Trophoblast cell (in vitro differentiated cells and primary cell): ENCODE measurements around the gene CCR5AS.

Experiments
- DNase-seq, 2 donors: peaks; one replicate each; pipeline ENCODE4 v3.0.0-alpha.2; 2016
- H2AFZ ChIP-seq: 2 replicates; pipeline ENCODE4 v1.6.1; 2013; ENCODE audit warnings: low read length, moderate library complexity, mild to moderate bottlenecking; ENCODE audit not compliant: insufficient read depth, poor library complexity
- H2AK5ac ChIP-seq: 2 replicates; pipeline ENCODE4 v1.6.1; 2013; ENCODE audit warnings: mild to moderate bottlenecking, low read length
- H2BK120ac ChIP-seq: 2 replicates; pipeline ENCODE4 v1.6.1; 2013; ENCODE audit warnings: low read length, mild to moderate bottlenecking, moderate library complexity; ENCODE audit not compliant: insufficient read depth, poor library complexity
- H2BK12ac ChIP-seq: 2 replicates; pipeline ENCODE4 v1.6.1; 2013; ENCODE audit warnings: mild to moderate bottlenecking, low read length, moderate library complexity
- H2BK5ac ChIP-seq: 2 replicates; pipeline ENCODE4 v1.6.1; 2013; ENCODE audit warnings: low read length, low read depth, moderate library complexity, mild to moderate bottlenecking; ENCODE audit not compliant: poor library complexity
- H3K14ac ChIP-seq: 2 replicates; pipeline ENCODE4 v1.6.1; 2013; ENCODE audit warnings: mild to moderate bottlenecking, low read length
- H3K18ac ChIP-seq: 2 replicates; pipeline ENCODE4 v1.6.1; 2013; ENCODE audit warnings: mild to moderate bottlenecking, low read length
- H3K23ac ChIP-seq: 2 replicates; pipeline ENCODE4 v1.6.1; 2013; ENCODE audit warnings: low read length
- H3K27ac ChIP-seq: 2 replicates; pipeline ENCODE4 v1.5.1; 2013; ENCODE audit warnings: low read depth, mild to moderate bottlenecking, inconsistent platforms, low read length, moderate library complexity
- H3K27me3 ChIP-seq: 2 replicates; pipeline ENCODE4 v1.6.1; 2013; ENCODE audit warnings: inconsistent platforms, mild to moderate bottlenecking, low read length, moderate library complexity; ENCODE audit not compliant: insufficient read depth
- H3K36me3 ChIP-seq, 2 experiments: 1 replicate in 1 of 2; 2 replicates in 1 of 2; pipeline ENCODE4 v1.6.1; 2013; ENCODE audit warnings: low read length in 2 of 2, mild to moderate bottlenecking in 2 of 2, moderate library complexity in 1 of 2; ENCODE audit not compliant: insufficient read depth in 2 of 2, control insufficient read depth in 1 of 2
- H3K4ac ChIP-seq: 2 replicates; pipeline ENCODE4 v1.6.1; 2013; ENCODE audit warnings: low read depth, mild to moderate bottlenecking, low read length, moderate library complexity
- H3K4me1 ChIP-seq, 2 experiments: 1 replicate in 1 of 2; 2 replicates in 1 of 2; pipeline ENCODE4 v1.6.1; 2013; ENCODE audit warnings: low read length in 2 of 2, mild to moderate bottlenecking in 2 of 2, moderate library complexity in 1 of 2; ENCODE audit not compliant: insufficient read depth in 2 of 2, control insufficient read depth in 1 of 2
- H3K4me2 ChIP-seq: 2 replicates; pipeline ENCODE4 v1.6.1; 2013; ENCODE audit warnings: inconsistent platforms, mild to moderate bottlenecking, low read length, moderate library complexity
- H3K4me3 ChIP-seq: 2 replicates; pipeline ENCODE4 v1.5.1; 2013; ENCODE audit warnings: mild to moderate bottlenecking, low read depth, low read length, inconsistent platforms
- H3K79me1 ChIP-seq: one replicate; pipeline ENCODE4 v1.6.1; 2013; ENCODE audit warnings: low read length
- H3K79me2 ChIP-seq: 2 replicates; pipeline ENCODE4 v1.6.1; 2013; ENCODE audit warnings: low read length, mild to moderate bottlenecking; ENCODE audit not compliant: control insufficient read depth, insufficient read depth, poor library complexity
- H3K9ac ChIP-seq: 2 replicates; pipeline ENCODE4 v1.6.1; 2013; ENCODE audit warnings: mild to moderate bottlenecking, low read length
- H3K9me3 ChIP-seq: 2 replicates; pipeline ENCODE4 v1.6.1; 2013; ENCODE audit warnings: low read depth, mild to moderate bottlenecking, control low read depth, inconsistent platforms, low read length; ENCODE audit not compliant: insufficient read depth
- H4K12ac ChIP-seq: 2 replicates; pipeline ENCODE4 v1.6.1; 2013; ENCODE audit warnings: low read depth, mild to moderate bottlenecking, low read length, moderate library complexity
- H4K8ac ChIP-seq: 2 replicates; pipeline ENCODE4 v1.6.1; 2013; ENCODE audit warnings: low read depth, mild to moderate bottlenecking, low read length, moderate library complexity
- H4K91ac ChIP-seq: one replicate; pipeline ENCODE4 v1.6.1; 2013; ENCODE audit warnings: low read depth, mild to moderate bottlenecking, low read length, moderate library complexity
- WGBS: extraction: QIAGEN DNeasy Blood & Tissue Kit; methylation state at CpG from one replicate; pipeline ENCODE4 v1.1.7; 2013; ENCODE audit warnings: missing lambda C conversion rate; ENCODE audit not compliant: insufficient read length, insufficient coverage; ENCODE audit errors: extremely low coverage; 5-methylcytosine and 5-hydroxymethylcytosine counted together

The CCR5AS gene

GRCh38 chr3:46375814-46376213 is 31.1 kb downstream of the CCR5AS start:
- H2AFZ ChIP-seq, result no peak overlapping the region
- H3K4ac ChIP-seq, result no peak overlapping the region
- H3K9ac ChIP-seq, result no peak overlapping the region
- no peak overlapping the region for H3K27ac ChIP-seq
- H3K79me2 ChIP-seq, result no peaks in the 10 kb centered on the region
- no peak overlapping the region for H3K4me2 ChIP-seq
- no peak overlapping the region for H2BK12ac ChIP-seq
- H3K4me1 ChIP-seq, result peaks cover 0 to 1% of the 10 kb centered on the region in 2 experiments
- DNase-seq, result no peak
- H3K27me3 ChIP-seq, result no peaks in the 10 kb centered on the region
- no peaks in the 10 kb centered on the region for H3K36me3 ChIP-seq
- H2BK120ac ChIP-seq, result no peak overlapping the region
- H2AK5ac ChIP-seq, result no peak overlapping the region
- no peak overlapping the region for H4K91ac ChIP-seq
- no peak overlapping the region for H2BK5ac ChIP-seq
- H4K12ac ChIP-seq, result no peak overlapping the region
- no peak overlapping the region for H3K14ac ChIP-seq
- H3K9me3 ChIP-seq, result peaks cover 2% of the 10 kb centered on the region
- no CpG with 5 or more reads among the region's 2 CpGs for WGBS
- H3K23ac ChIP-seq, result no peak overlapping the region
- no peaks in the 10 kb centered on the region for H3K79me1 ChIP-seq
- no peak overlapping the region for H4K8ac ChIP-seq
- H3K4me3 ChIP-seq, result no peak overlapping the region
- H3K18ac ChIP-seq, result no peak overlapping the region

- H3K4me1 ChIP-seq, result peaks cover 0 to 1% of the 10 kb centered on the region in 2 experiments
- H3K9ac ChIP-seq, result no peak overlapping the region
- no peak overlapping the region for H2AK5ac ChIP-seq
- H3K79me1 ChIP-seq, result no peaks in the 10 kb centered on the region
- H2AFZ ChIP-seq, result no peak overlapping the region
- no peaks in the 10 kb centered on the region for H3K27me3 ChIP-seq
- H2BK5ac ChIP-seq, result no peak overlapping the region
- H3K4ac ChIP-seq, result no peak overlapping the region
- H3K27ac ChIP-seq, result no peak overlapping the region
- no peak overlapping the region for H3K18ac ChIP-seq
- no peak overlapping the region for H2BK120ac ChIP-seq
- H3K14ac ChIP-seq, result no peak overlapping the region
- no peak overlapping the region for H3K4me2 ChIP-seq
- no peak for DNase-seq
- H3K4me3 ChIP-seq, result no peak overlapping the region
- no peak overlapping the region for H3K23ac ChIP-seq
- no peak overlapping the region for H2BK12ac ChIP-seq
- no peaks in the 10 kb centered on the region for H3K36me3 ChIP-seq
- no peak overlapping the region for H4K8ac ChIP-seq
- WGBS, result no CpG with 5 or more reads among the region's 2 CpGs
- H4K12ac ChIP-seq, result no peak overlapping the region
- peaks cover 2% of the 10 kb centered on the region for H3K9me3 ChIP-seq
- no peaks in the 10 kb centered on the region for H3K79me2 ChIP-seq
- no peak overlapping the region for H4K91ac ChIP-seq
These were observed 31.6 kb downstream of the CCR5AS start for GRCh38 chr3:46375218-46375617.

- no peak overlapping the region for H3K14ac ChIP-seq
- no peak overlapping the region for H2BK5ac ChIP-seq
- WGBS, result 100% methylated on average over 2 of the region's 3 CpGs
- H3K18ac ChIP-seq, result no peak overlapping the region
- H3K79me2 ChIP-seq, result no peaks in the 10 kb centered on the region
- no peak overlapping the region for H3K9ac ChIP-seq
- H2AK5ac ChIP-seq, result no peak overlapping the region
- H3K23ac ChIP-seq, result peak overlapping the region; percentile 54
- no peak overlapping the region for H3K4ac ChIP-seq
- no peak overlapping the region for H4K8ac ChIP-seq
- H3K27ac ChIP-seq, result no peak overlapping the region
- no peak overlapping the region for H3K4me3 ChIP-seq
- no peaks in the 10 kb centered on the region for H3K27me3 ChIP-seq
- H2BK12ac ChIP-seq, result no peak overlapping the region
- H3K4me1 ChIP-seq, result peaks cover 0 to 1% of the 10 kb centered on the region in 2 experiments
- H3K4me2 ChIP-seq, result no peak overlapping the region
- peaks cover 2% of the 10 kb centered on the region for H3K9me3 ChIP-seq
- no peaks in the 10 kb centered on the region for H3K36me3 ChIP-seq
- no peak overlapping the region for H2AFZ ChIP-seq
- H2BK120ac ChIP-seq, result no peak overlapping the region
- DNase-seq, result no peak
- no peak overlapping the region for H4K91ac ChIP-seq
- no peaks in the 10 kb centered on the region for H3K79me1 ChIP-seq
- H4K12ac ChIP-seq, result no peak overlapping the region
These were observed 32.1 kb downstream of the CCR5AS start for GRCh38 chr3:46374755-46375154.

- peak in 1 of 2 donors; percentile 40 for DNase-seq
- no CpG with 5 or more reads among the region's 9 CpGs for WGBS
- no peak overlapping the region for H3K18ac ChIP-seq
These were observed 34.1 kb downstream of the CCR5AS start for GRCh38 chr3:46372492-46373359.

More at GRCh38 chr3:46372492-46373359, 34.1 kb downstream of the CCR5AS start:
- Histone ChIP-seq H2AK5ac (no peak overlapping the region), H3K27me3 (no peaks in the 10 kb centered on the region), H3K4me2 (no peak overlapping the region), H3K4ac (no peak overlapping the region), H3K36me3 (no peaks in the 10 kb centered on the region), H4K8ac (no peak overlapping the region), H3K27ac (no peak overlapping the region), H2AFZ (no peak overlapping the region), H2BK120ac (no peak overlapping the region), H3K4me1 (peaks cover 0 to 1% of the 10 kb centered on the region in 2 experiments), H3K79me2 (no peaks in the 10 kb centered on the region), H3K9me3 (peaks cover 2% of the 10 kb centered on the region), H3K79me1 (no peaks in the 10 kb centered on the region), H3K23ac (no peak overlapping the region), H4K91ac (peak overlapping the region; percentile 18), H3K9ac (no peak overlapping the region), H2BK12ac (no peak overlapping the region), H3K14ac (no peak overlapping the region), H2BK5ac (no peak overlapping the region), H3K4me3 (no peak overlapping the region), H4K12ac (no peak overlapping the region)
